Measurements from ENCODE around the gene TRRAP.

The TRRAP gene

GRCh38 chr7:98892609-98893008, 14.3 kb downstream of the TRRAP start:
- ChIA-PET POLR2A (interaction anchor here (0.7 kb wide), 1 partner anchor 17 kb away, joined by 3 read pairs; no protein-coding TSS in a partner anchor), CTCF (no interaction called here)
- H3K36me3 ChIP-seq (ENCODE audit: control insufficient read depth in 2 of 2, insufficient read depth in 1 of 2, low read length in 2 of 2): peaks cover 73 to 83% of the 10 kb centered on the region in 2 experiments
- TF ChIP-seq ZBTB6 (tag by site-specific recombination; IDR thresholded peaks at IDR 0.05) (no peak), ZNF2 (tag by site-specific recombination; IDR thresholded peaks at IDR 0.05) (no peak), ZNF24 (tag by site-specific recombination; IDR thresholded peaks at IDR 0.05) (no peak), ZNF48 (tag by site-specific recombination; IDR thresholded peaks at IDR 0.05) (no peak), YY2 (tag by site-specific recombination; IDR thresholded peaks at IDR 0.05) (no peak), SALL2 (tag by site-specific recombination; IDR thresholded peaks at IDR 0.05; ENCODE audit: borderline replicate concordance) (no peak), ZBTB20 (tag by site-specific recombination; IDR thresholded peaks at IDR 0.05) (no peak), ZNF223 (tag by site-specific recombination; IDR thresholded peaks at IDR 0.05) (no peak), ZNF626 (tag by site-specific recombination; IDR thresholded peaks at IDR 0.05) (no peak), ZNF473 (tag by site-specific recombination; IDR thresholded peaks at IDR 0.05) (no peak)
- TF ChIP-seq, protein P1, sequence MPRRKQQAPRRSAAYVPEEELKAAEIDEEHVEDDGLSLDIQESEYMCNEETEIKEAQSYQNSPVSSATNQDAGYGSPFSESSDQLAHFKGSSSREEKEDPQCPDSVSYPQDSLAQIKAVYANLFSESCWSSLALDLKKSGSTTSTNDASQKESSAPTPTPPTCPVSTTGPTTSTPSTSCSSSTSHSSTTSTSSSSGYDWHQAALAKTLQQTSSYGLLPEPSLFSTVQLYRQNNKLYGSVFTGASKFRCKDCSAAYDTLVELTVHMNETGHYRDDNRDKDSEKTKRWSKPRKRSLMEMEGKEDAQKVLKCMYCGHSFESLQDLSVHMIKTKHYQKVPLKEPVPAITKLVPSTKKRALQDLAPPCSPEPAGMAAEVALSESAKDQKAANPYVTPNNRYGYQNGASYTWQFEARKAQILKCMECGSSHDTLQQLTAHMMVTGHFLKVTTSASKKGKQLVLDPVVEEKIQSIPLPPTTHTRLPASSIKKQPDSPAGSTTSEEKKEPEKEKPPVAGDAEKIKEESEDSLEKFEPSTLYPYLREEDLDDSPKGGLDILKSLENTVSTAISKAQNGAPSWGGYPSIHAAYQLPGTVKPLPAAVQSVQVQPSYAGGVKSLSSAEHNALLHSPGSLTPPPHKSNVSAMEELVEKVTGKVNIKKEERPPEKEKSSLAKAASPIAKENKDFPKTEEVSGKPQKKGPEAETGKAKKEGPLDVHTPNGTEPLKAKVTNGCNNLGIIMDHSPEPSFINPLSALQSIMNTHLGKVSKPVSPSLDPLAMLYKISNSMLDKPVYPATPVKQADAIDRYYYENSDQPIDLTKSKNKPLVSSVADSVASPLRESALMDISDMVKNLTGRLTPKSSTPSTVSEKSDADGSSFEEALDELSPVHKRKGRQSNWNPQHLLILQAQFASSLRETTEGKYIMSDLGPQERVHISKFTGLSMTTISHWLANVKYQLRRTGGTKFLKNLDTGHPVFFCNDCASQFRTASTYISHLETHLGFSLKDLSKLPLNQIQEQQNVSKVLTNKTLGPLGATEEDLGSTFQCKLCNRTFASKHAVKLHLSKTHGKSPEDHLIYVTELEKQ (tag by site-specific recombination; IDR thresholded peaks at IDR 0.05; ENCODE audit: borderline replicate concordance): no peak
- H3K9me3 ChIP-seq (ENCODE audit: control insufficient read depth, insufficient read depth, low read depth, low read length): no peaks in the 10 kb centered on the region
- H3K4me1 ChIP-seq (ENCODE audit: control insufficient read depth, insufficient read depth, low read length): no peaks in the 10 kb centered on the region
- no peak overlapping the region for H3K27ac ChIP-seq (ENCODE audit: extremely low read depth, low read depth, low read length)
- no peak overlapping the region for H3K4me3 ChIP-seq (ENCODE audit: low read depth, low read length)

- no peaks in the 10 kb centered on the region for H3K9me3 ChIP-seq (ENCODE audit: control insufficient read depth, insufficient read depth, low read depth, low read length)
- no peak overlapping the region for H3K27ac ChIP-seq (ENCODE audit: extremely low read depth, low read depth, low read length)
- peaks cover 74 to 95% of the 10 kb centered on the region in 2 experiments for H3K36me3 ChIP-seq (ENCODE audit: control insufficient read depth in 2 of 2, insufficient read depth in 1 of 2, low read length in 2 of 2)
- TF ChIP-seq ZNF514 (tag by site-specific recombination; IDR thresholded peaks at IDR 0.05) (no peak), BCL11A (tag by site-specific recombination; IDR thresholded peaks at IDR 0.05; ENCODE audit: low read depth) (no peak), ZNF837 (tag by site-specific recombination; IDR thresholded peaks at IDR 0.05) (no peak), ZNF121 (tag by site-specific recombination; IDR thresholded peaks at IDR 0.05) (no peak), GFI1B (tag by site-specific recombination; IDR thresholded peaks at IDR 0.05) (no peak), ZSCAN23 (tag by site-specific recombination; IDR thresholded peaks at IDR 0.05) (no peak), ZXDB (tag by site-specific recombination; IDR thresholded peaks at IDR 0.05) (no peak), ZNF76 (tag by site-specific recombination; IDR thresholded peaks at IDR 0.05; ENCODE audit: borderline replicate concordance, low read depth) (no peak), RBAK (tag by site-specific recombination; IDR thresholded peaks at IDR 0.05) (no peak), ZNF513 (tag by site-specific recombination; IDR thresholded peaks at IDR 0.05) (no peak)
- TF ChIP-seq, protein P2, sequence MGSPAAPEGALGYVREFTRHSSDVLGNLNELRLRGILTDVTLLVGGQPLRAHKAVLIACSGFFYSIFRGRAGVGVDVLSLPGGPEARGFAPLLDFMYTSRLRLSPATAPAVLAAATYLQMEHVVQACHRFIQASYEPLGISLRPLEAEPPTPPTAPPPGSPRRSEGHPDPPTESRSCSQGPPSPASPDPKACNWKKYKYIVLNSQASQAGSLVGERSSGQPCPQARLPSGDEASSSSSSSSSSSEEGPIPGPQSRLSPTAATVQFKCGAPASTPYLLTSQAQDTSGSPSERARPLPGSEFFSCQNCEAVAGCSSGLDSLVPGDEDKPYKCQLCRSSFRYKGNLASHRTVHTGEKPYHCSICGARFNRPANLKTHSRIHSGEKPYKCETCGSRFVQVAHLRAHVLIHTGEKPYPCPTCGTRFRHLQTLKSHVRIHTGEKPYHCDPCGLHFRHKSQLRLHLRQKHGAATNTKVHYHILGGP (tag by site-specific recombination; IDR thresholded peaks at IDR 0.05): no peak
- no peaks in the 10 kb centered on the region for H3K4me1 ChIP-seq (ENCODE audit: control insufficient read depth, insufficient read depth, low read length)
- ChIA-PET CTCF (interaction anchor here (1.2 kb wide), 1 partner anchor 21 kb away, joined by 3 read pairs; the partner anchor contains the start of gene TRRAP), POLR2A (interaction anchor here (0.6 kb wide), 1 partner anchor 29 kb away, joined by 3 read pairs; no protein-coding TSS in a partner anchor)
- no peak overlapping the region for H3K4me3 ChIP-seq (ENCODE audit: low read depth, low read length)
Measured at GRCh38 chr7:98899816-98900215, 21.5 kb downstream of the TRRAP start.

Measured in HEK293 (cell line).